GM19468 (cell line): ENCODE data around the gene DLG4.
"Not testable (repeated sequence)": the region's sequence is repeated elsewhere in the genome, so short reads cannot be mapped to it uniquely, and the experiment has no call there.

ENCODE experiments used
- ATAC-seq: cut with Tn5 transposase; IDR thresholded peaks from one replicate; pipeline ENCODE4 v1.9.1; 2021; ENCODE audit warnings: mild to moderate bottlenecking, moderate library complexity, moderate number of reproducible peaks; ENCODE audit not compliant: unreplicated experiment; ENCODE audit errors: extremely low read depth

DLG4 gene

GRCh38 chr17:7195971-7196370 is 23.7 kb downstream of the DLG4 start:
- ATAC-seq, result no peak

GRCh38 chr17:7192271-7192937 is 27.2 kb downstream of the DLG4 start:
- ATAC-seq, result no peak

GRCh38 chr17:7191571-7192270 is 27.9 kb downstream of the DLG4 start:
- no peak for ATAC-seq

- ATAC-seq, result no peak
Measured at GRCh38 chr17:7191069-7191468, 28.6 kb downstream of the DLG4 start.

GRCh38 chr17:7190276-7190917 is 29.2 kb downstream of the DLG4 start:
- no peak for ATAC-seq

GRCh38 chr17:7186241-7186640 is 33.4 kb downstream of the DLG4 start:
- ATAC-seq, result no peak

GRCh38 chr17:7184647-7185046 is 35.0 kb downstream of the DLG4 start:
- ATAC-seq, result no peak

- ATAC-seq, result no peak
Measured at GRCh38 chr17:7184091-7184488, 35.5 kb downstream of the DLG4 start.

GRCh38 chr17:7183433-7184090 is 36.1 kb downstream of the DLG4 start:
- ATAC-seq, result no peak

GRCh38 chr17:7182101-7182500 is 37.5 kb downstream of the DLG4 start:
- not testable (repeated sequence) for ATAC-seq

GRCh38 chr17:7179317-7180254 is 40.0 kb downstream of the DLG4 start, which contains the start of gene ASGR1:
ASGR1 (minus strand) TSS chr17:7179370; CDS start chr17:7178563, 807 bp downstream.
- ATAC-seq, result no peak

GRCh38 chr17:7178973-7179316 is 40.7 kb downstream of the DLG4 start:
- ATAC-seq, result no peak

GRCh38 chr17:7177954-7178477 is 41.6 kb downstream of the DLG4 start:
- no peak for ATAC-seq

GRCh38 chr17:7177191-7177953 is 42.3 kb downstream of the DLG4 start:
- ATAC-seq, result no peak

GRCh38 chr17:7176841-7177190 is 42.8 kb downstream of the DLG4 start:
- ATAC-seq, result no peak

- ATAC-seq, result no peak
Measured at GRCh38 chr17:7176107-7176840, 43.4 kb downstream of the DLG4 start.

GRCh38 chr17:7175330-7175733 is 44.3 kb downstream of the DLG4 start:
- no peak for ATAC-seq

GRCh38 chr17:7174603-7175326 is 44.9 kb downstream of the DLG4 start:
- ATAC-seq, result no peak
